ENCODE measurements around the gene MRPS26. TPM values are rescaled to one million over a fixed set of nuclear protein-coding genes. Genes with fewer than 3 reads are reported as not detected.

MRPS26 gene
- total RNA-seq, 3 donors from 2014 or later = 34.4 to 50.8 (median 44.9) TPM

- intact Hi-C loops (cut with DNase I; ENCODE audit: low total_unique reads) = no loop called here
- Histone ChIP-seq H3K36me3 (peaks cover 6% of the 10 kb centered on the region), H3K9me3 (no peaks in the 10 kb centered on the region), H3K27ac (no peak overlapping the region), H3K4me3 (no peak overlapping the region), H3K27me3 (no peaks in the 10 kb centered on the region), H3K4me1 (no peaks in the 10 kb centered on the region)
- no peak for DNase-seq (ENCODE audit: low spot score in 2 of 2)
- no peak for TF ChIP-seq POLR2AphosphoS5 (IDR thresholded peaks at IDR 0.05)
- TF ChIP-seq POLR2A (IDR thresholded peaks at IDR 0.05) = no peak
- TF ChIP-seq CTCF (IDR thresholded peaks at IDR 0.05) = no peak
These were observed 13.2 kb upstream of the MRPS26 start for GRCh38 chr20:3032624-3033023.

GRCh38 chr20:3037654-3038053, 8.2 kb upstream of the MRPS26 start:
- H3K9me3 ChIP-seq = no peaks in the 10 kb centered on the region
- no peak for TF ChIP-seq POLR2AphosphoS5 (IDR thresholded peaks at IDR 0.05)
- TF ChIP-seq CTCF (IDR thresholded peaks at IDR 0.05) = no peak
- TF ChIP-seq POLR2A (IDR thresholded peaks at IDR 0.05) = no peak
- no peak overlapping the region for H3K4me3 ChIP-seq
- H3K27ac ChIP-seq = no peak overlapping the region
- DNase-seq (ENCODE audit: low spot score in 2 of 2) = no peak
- no peaks in the 10 kb centered on the region for H3K27me3 ChIP-seq
- intact Hi-C loops (cut with DNase I; ENCODE audit: low total_unique reads) = loop anchor here (2.0 kb wide), 1 partner anchor 29 kb away; no protein-coding TSS in a partner anchor
- H3K36me3 ChIP-seq = peaks cover 6% of the 10 kb centered on the region
- no peaks in the 10 kb centered on the region for H3K4me1 ChIP-seq

GRCh38 chr20:3038454-3038853, 7.4 kb upstream of the MRPS26 start:
- TF ChIP-seq POLR2AphosphoS5 (IDR thresholded peaks at IDR 0.05) (no peak), CTCF (IDR thresholded peaks at IDR 0.05) (no peak), POLR2A (IDR thresholded peaks at IDR 0.05) (no peak)
- H3K36me3 ChIP-seq = peaks cover 6% of the 10 kb centered on the region
- no peak overlapping the region for H3K4me3 ChIP-seq
- intact Hi-C loops (cut with DNase I; ENCODE audit: low total_unique reads) = no loop called here
- H3K27me3 ChIP-seq = no peaks in the 10 kb centered on the region
- no peaks in the 10 kb centered on the region for H3K9me3 ChIP-seq
- DNase-seq (ENCODE audit: low spot score in 2 of 2) = no peak
- H3K4me1 ChIP-seq = no peaks in the 10 kb centered on the region
- no peak overlapping the region for H3K27ac ChIP-seq

- intact Hi-C loops (cut with DNase I; ENCODE audit: low total_unique reads) = no loop called here
- TF ChIP-seq POLR2AphosphoS5 (IDR thresholded peaks at IDR 0.05) (no peak), POLR2A (IDR thresholded peaks at IDR 0.05) (no peak), CTCF (IDR thresholded peaks at IDR 0.05) (no peak)
- no peaks in the 10 kb centered on the region for H3K9me3 ChIP-seq
- H3K27ac ChIP-seq = no peak overlapping the region
- H3K27me3 ChIP-seq = no peaks in the 10 kb centered on the region
- H3K4me3 ChIP-seq = no peak overlapping the region
- DNase-seq (ENCODE audit: low spot score in 2 of 2) = no peak
- no peaks in the 10 kb centered on the region for H3K4me1 ChIP-seq
- peaks cover 6% of the 10 kb centered on the region for H3K36me3 ChIP-seq
These were observed 6.4 kb upstream of the MRPS26 start for GRCh38 chr20:3039426-3039825.

- Histone ChIP-seq H3K36me3 (peaks cover 6% of the 10 kb centered on the region), H3K27me3 (no peaks in the 10 kb centered on the region), H3K9me3 (no peaks in the 10 kb centered on the region), H3K4me3 (no peak overlapping the region), H3K4me1 (no peaks in the 10 kb centered on the region), H3K27ac (no peak overlapping the region)
- no peak for TF ChIP-seq POLR2A (IDR thresholded peaks at IDR 0.05)
- no peak for TF ChIP-seq CTCF (IDR thresholded peaks at IDR 0.05)
- TF ChIP-seq POLR2AphosphoS5 (IDR thresholded peaks at IDR 0.05) = no peak
- no peak for DNase-seq (ENCODE audit: low spot score in 2 of 2)
- intact Hi-C loops (cut with DNase I; ENCODE audit: low total_unique reads) = no loop called here
These were observed 5.8 kb upstream of the MRPS26 start for GRCh38 chr20:3040086-3040485.

Data from breast epithelium (tissue), 4 donors.